ENCODE measurements around the gene POLG. TPM values are rescaled to one million over a fixed set of nuclear protein-coding genes. Genes with fewer than 3 reads are reported as not detected.

Gene POLG
- total and polyA plus RNA-seq, 4 donors: 36.7 to 84.9 (median 45.3) TPM

DNA sequence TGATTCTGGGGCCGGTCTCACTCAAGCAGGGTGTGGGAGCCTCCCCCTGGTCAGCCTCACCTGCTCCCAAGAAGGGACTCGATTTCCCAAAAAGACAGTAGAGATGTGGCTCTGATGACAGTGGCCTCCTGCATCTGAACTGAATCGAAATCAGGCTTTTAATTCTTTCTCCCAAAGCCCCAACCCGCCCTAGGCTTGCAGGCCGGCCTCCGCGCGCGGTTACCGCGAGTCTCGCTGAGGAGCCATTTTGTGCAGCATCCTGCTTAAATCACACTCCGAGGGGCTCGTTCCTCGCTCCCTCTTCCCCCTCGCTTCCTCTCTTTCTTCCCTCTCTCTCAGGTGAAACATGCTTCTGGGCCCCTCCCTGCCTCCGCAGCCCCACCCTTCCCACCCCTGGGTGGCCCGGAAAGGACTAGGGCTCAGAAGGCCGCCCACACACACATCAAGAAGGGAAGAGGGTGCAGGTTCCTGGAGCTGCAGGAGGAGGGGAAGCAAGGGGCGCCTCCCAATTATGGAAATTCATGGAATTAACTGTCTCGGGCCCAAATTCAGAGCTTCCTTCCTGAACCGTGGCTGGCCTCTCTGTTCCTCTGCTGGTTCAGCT lies 30.9 kb upstream of the POLG start:
- no peak overlapping the region for H3K9ac ChIP-seq (ENCODE audit: insufficient read depth in 1 of 2, low read length in 2 of 2)
- H3K27me3 ChIP-seq (ENCODE audit: control insufficient read depth in 3 of 3, insufficient read depth in 3 of 3, low read length in 2 of 3): peaks cover 34 to 93% (median 84%) of the 10 kb centered on the region in 3 donors
- no peak overlapping the region for H3K27ac ChIP-seq (ENCODE audit: low read depth in 1 of 2, low read length in 1 of 2)
- no peak for ATAC-seq (ENCODE audit: insufficient read depth, low FRiP score)
- 14 to 18% methylated on average over 22 of the region's 22 CpGs for WGBS, 2 donors
- no peak overlapping the region for H3K4me3 ChIP-seq
- peaks cover 0 to 14% (median 0%) of the 10 kb centered on the region in 5 donors for H3K4me1 ChIP-seq (ENCODE audit: control insufficient read depth in 5 of 5, insufficient read depth in 5 of 5, low read length in 5 of 5)
- peaks cover 0 to 11% (median 0%) of the 10 kb centered on the region in 4 donors for H3K9me3 ChIP-seq (ENCODE audit: control insufficient read depth in 4 of 4, insufficient read depth in 3 of 4, low read length in 3 of 4)
- TF ChIP-seq, protein P1, sequence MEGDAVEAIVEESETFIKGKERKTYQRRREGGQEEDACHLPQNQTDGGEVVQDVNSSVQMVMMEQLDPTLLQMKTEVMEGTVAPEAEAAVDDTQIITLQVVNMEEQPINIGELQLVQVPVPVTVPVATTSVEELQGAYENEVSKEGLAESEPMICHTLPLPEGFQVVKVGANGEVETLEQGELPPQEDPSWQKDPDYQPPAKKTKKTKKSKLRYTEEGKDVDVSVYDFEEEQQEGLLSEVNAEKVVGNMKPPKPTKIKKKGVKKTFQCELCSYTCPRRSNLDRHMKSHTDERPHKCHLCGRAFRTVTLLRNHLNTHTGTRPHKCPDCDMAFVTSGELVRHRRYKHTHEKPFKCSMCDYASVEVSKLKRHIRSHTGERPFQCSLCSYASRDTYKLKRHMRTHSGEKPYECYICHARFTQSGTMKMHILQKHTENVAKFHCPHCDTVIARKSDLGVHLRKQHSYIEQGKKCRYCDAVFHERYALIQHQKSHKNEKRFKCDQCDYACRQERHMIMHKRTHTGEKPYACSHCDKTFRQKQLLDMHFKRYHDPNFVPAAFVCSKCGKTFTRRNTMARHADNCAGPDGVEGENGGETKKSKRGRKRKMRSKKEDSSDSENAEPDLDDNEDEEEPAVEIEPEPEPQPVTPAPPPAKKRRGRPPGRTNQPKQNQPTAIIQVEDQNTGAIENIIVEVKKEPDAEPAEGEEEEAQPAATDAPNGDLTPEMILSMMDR (IDR thresholded peaks at IDR 0.05; ENCODE audit: control extremely low read depth, extremely low read depth): no peak
- no peaks in the 10 kb centered on the region for H3K36me3 ChIP-seq (ENCODE audit: control insufficient read depth in 4 of 4, insufficient read depth in 4 of 4, low read length in 4 of 4)
- no peak for DNase-seq

DNA sequence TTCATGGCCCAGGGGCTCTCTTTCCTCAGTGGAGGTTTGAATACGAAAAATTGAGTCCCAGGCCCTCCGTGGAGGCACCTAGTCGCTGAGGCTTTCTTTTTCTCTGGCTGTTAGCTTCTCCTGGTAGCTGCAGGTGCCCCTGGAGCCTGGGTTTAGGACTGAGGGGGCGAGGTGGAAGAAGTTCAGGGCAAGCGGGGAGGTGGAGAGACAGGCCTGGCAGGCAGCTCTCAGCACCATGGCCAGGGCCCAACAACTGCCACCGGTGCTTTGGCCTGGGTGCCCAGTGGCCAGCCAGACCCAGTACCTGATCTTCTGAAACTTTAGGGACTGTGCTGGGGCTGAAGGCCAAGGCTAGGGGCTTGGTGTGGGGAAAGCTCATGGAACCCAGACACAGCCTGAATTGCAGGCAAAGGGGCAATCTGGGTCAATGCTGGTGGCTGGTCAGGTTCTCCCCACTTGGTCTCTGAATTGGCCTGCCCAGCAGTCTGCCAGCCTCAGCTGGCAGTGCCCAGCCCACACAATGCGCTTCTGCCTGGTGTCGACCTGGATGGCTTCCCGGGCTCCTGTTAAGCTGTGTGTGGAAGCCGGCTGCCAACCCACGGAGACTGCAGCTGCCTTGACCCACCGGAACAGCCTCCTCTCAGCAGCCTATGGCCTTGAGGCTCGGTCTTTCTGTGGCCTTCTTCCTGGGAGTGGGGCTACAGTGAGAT lies 30.3 kb upstream of the POLG start:
- H3K27me3 ChIP-seq (ENCODE audit: control insufficient read depth in 3 of 3, insufficient read depth in 3 of 3, low read length in 2 of 3): peaks cover 34 to 92% (median 84%) of the 10 kb centered on the region in 3 donors
- no peak for ATAC-seq (ENCODE audit: insufficient read depth, low FRiP score)
- no peak overlapping the region for H3K27ac ChIP-seq (ENCODE audit: low read depth in 1 of 2, low read length in 1 of 2)
- TF ChIP-seq, protein P1 (IDR thresholded peaks at IDR 0.05; ENCODE audit: control extremely low read depth, extremely low read depth): no peak
- 28 to 34% methylated on average over 13 of the region's 13 CpGs for WGBS, 2 donors
- H3K36me3 ChIP-seq (ENCODE audit: control insufficient read depth in 4 of 4, insufficient read depth in 4 of 4, low read length in 4 of 4): no peaks in the 10 kb centered on the region
- H3K9me3 ChIP-seq (ENCODE audit: control insufficient read depth in 4 of 4, insufficient read depth in 3 of 4, low read length in 3 of 4): peaks cover 0 to 11% (median 0%) of the 10 kb centered on the region in 4 donors
- no peak overlapping the region for H3K9ac ChIP-seq (ENCODE audit: insufficient read depth in 1 of 2, low read length in 2 of 2)
- no peak overlapping the region for H3K4me3 ChIP-seq
- no peak for DNase-seq
- H3K4me1 ChIP-seq (ENCODE audit: control insufficient read depth in 5 of 5, insufficient read depth in 5 of 5, low read length in 5 of 5): peaks cover 0 to 14% (median 0%) of the 10 kb centered on the region in 5 donors

DNA sequence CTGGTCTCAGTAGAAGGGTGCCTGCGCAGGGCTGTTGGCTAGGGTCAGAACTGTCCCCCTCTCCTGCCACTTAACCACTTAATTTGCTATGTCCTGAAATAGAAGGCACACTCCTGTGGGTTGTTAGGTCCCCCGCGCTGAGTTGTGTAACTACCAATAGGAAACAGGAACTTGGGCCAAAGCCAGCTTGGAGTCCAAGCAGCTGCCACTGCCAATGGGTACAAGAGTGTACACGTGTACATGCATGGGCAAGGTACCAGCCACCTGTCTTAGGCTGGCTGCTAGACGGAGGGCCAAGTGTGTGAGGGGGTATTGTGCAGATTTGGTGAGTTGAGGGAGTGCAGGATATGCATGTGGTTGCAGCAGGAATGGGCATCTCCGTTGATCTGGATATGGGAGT lies 29.7 kb upstream of the POLG start:
- no peaks in the 10 kb centered on the region for H3K36me3 ChIP-seq (ENCODE audit: control insufficient read depth in 4 of 4, insufficient read depth in 4 of 4, low read length in 4 of 4)
- DNase-seq (no peak), ATAC-seq (ENCODE audit: insufficient read depth, low FRiP score) (no peak)
- WGBS, 2 donors: 11 to 13% methylated on average over 6 of the region's 6 CpGs
- no peak overlapping the region for H3K27ac ChIP-seq (ENCODE audit: low read depth in 1 of 2, low read length in 1 of 2)
- TF ChIP-seq, protein P1 (IDR thresholded peaks at IDR 0.05; ENCODE audit: control extremely low read depth, extremely low read depth): no peak
- peaks cover 0 to 11% (median 0%) of the 10 kb centered on the region in 4 donors for H3K9me3 ChIP-seq (ENCODE audit: control insufficient read depth in 4 of 4, insufficient read depth in 3 of 4, low read length in 3 of 4)
- H3K4me1 ChIP-seq (ENCODE audit: control insufficient read depth in 5 of 5, insufficient read depth in 5 of 5, low read length in 5 of 5): peaks cover 0 to 14% (median 0%) of the 10 kb centered on the region in 5 donors
- H3K9ac ChIP-seq (ENCODE audit: insufficient read depth in 1 of 2, low read length in 2 of 2): no peak overlapping the region
- no peak overlapping the region for H3K4me3 ChIP-seq
- peaks cover 38 to 92% (median 84%) of the 10 kb centered on the region in 3 donors for H3K27me3 ChIP-seq (ENCODE audit: control insufficient read depth in 3 of 3, insufficient read depth in 3 of 3, low read length in 2 of 3)
